Measurements from ENCODE around the gene ELP5. TPM values are rescaled to one million over a fixed set of nuclear protein-coding genes. Genes with fewer than 3 reads are reported as not detected.
A peak's percentile ranks its signal among the peaks of the same experiment; 100 is the strongest.

Gene ELP5
- total and polyA plus RNA-seq, 2 donors from 2014 or later, result 41.9 to 110 TPM

DNA sequence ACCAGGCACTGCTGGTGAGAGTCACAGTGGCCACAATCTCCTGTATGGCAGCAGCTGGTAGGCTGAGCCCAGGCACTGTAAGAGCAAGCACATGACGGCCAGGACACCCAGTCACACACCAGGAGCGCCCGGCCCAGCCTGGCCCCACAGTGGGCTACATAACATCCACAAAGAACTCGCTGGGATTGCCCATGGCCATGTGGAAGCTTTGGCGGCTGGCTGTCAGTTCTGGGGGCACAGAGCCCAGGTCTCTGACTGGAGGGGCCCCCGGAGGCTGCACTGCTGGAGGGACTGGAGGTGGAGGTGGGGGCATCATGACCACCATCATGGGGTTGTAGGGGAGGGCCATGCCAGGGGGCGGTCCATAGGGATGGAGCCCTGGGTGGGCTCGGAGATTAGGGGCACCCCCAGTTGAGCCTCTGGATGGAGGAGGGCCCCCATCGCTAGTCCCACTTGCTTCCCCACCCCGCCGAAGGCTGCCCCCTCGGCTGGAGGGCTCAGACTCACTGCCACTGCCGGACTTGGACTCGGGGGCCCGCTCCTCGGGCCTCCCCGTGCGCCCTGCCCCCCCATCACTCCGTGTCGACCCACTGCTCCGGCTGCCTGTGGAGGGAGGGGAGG lies 26.2 kb upstream of the ELP5 start:
- intact Hi-C loops (cut with DNase I), result no loop called here
- Histone ChIP-seq H3K36me3 (ENCODE audit: control insufficient read depth in 2 of 3, insufficient read depth in 3 of 3, low read length in 3 of 3) (peaks cover 5 to 75% (median 46%) of the 10 kb centered on the region in 3 donors), H3K4me1 (ENCODE audit: control insufficient read depth in 2 of 3, insufficient read depth in 2 of 3, low read depth in 1 of 3, low read length in 3 of 3) (peaks cover 0 to 28% (median 12%) of the 10 kb centered on the region in 3 donors), H3K27me3 (ENCODE audit: control insufficient read depth, insufficient read depth, low read length) (no peaks in the 10 kb centered on the region), H3K9me3 (ENCODE audit: control insufficient read depth in 2 of 3, insufficient read depth in 1 of 3, low read length in 3 of 3) (no peaks in the 10 kb centered on the region), H3K9ac (ENCODE audit: low read length in 3 of 3) (no peak overlapping the region), H3K27ac (ENCODE audit: low read depth in 2 of 2, low read length in 2 of 2) (no peak overlapping the region), H3K4me3 (ENCODE audit: low read length in 3 of 3) (no peak overlapping the region)
- TF ChIP-seq, protein P1, sequence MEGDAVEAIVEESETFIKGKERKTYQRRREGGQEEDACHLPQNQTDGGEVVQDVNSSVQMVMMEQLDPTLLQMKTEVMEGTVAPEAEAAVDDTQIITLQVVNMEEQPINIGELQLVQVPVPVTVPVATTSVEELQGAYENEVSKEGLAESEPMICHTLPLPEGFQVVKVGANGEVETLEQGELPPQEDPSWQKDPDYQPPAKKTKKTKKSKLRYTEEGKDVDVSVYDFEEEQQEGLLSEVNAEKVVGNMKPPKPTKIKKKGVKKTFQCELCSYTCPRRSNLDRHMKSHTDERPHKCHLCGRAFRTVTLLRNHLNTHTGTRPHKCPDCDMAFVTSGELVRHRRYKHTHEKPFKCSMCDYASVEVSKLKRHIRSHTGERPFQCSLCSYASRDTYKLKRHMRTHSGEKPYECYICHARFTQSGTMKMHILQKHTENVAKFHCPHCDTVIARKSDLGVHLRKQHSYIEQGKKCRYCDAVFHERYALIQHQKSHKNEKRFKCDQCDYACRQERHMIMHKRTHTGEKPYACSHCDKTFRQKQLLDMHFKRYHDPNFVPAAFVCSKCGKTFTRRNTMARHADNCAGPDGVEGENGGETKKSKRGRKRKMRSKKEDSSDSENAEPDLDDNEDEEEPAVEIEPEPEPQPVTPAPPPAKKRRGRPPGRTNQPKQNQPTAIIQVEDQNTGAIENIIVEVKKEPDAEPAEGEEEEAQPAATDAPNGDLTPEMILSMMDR (IDR thresholded peaks at IDR 0.05; ENCODE audit: borderline replicate concordance, extremely low read depth, insufficient read depth), result no peak
- FAIRE-seq (no peak), DNase-seq (peak in 2 of 5 donors; percentile 38 to 66)

DNA sequence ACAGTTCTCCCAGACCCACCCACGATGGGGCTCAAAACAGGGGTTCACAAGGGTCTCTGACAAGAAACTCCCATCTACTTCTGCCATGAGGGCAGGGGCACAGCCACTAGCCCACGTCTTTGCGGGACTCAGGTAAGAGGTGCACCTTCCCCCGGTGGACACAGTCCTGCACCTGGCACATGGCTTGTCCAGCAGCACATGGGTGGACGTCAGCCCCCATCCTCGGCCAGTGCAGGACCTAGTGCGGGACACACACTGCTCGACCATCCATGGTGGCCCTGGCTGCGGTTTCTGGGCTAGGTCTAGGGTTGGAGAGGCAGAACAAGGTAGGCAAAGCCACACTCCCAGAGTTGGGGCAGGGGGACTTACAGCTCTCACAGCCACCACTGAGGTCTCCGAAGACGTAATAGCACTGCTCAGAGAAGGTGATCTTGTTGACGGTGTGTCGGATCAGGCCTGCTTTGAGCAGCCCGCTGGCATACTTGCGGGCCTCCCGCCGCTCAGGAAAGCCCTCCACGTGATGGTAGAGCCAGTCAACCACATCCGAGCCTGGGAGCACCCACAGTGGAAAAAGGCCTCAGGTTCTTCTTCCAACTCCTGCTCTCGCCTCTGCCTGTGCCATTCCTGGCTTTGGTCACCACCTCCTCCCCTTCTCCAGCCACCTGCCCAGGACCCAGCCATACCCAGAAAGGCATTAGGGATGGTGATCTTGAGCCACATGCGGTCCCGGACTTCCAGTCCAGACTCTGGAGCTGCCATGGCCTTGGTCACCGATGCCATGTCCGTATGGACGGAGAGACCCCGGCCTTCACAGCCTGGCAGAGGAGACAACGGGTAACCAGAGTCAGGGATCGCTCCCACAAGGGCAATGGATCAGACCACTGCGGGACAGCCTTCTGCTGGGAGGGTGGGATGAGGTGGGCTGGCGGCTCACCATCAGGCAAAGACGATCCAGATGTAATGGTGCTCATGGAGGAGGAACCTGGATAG lies 25.0 kb upstream of the ELP5 start:
- intact Hi-C loops (cut with DNase I), result no loop called here
- FAIRE-seq (no peak), DNase-seq (peak in 2 of 5 donors; percentile 35 to 75)
- TF ChIP-seq, protein P1 (IDR thresholded peaks at IDR 0.05; ENCODE audit: borderline replicate concordance, extremely low read depth, insufficient read depth), result no peak
- Histone ChIP-seq H3K9me3 (ENCODE audit: control insufficient read depth in 2 of 3, insufficient read depth in 1 of 3, low read length in 3 of 3) (no peaks in the 10 kb centered on the region), H3K27ac (ENCODE audit: low read depth in 2 of 2, low read length in 2 of 2) (peak overlapping the region; percentile 18 to 34), H3K27me3 (ENCODE audit: control insufficient read depth, insufficient read depth, low read length) (no peaks in the 10 kb centered on the region), H3K4me3 (ENCODE audit: low read length in 3 of 3) (no peak overlapping the region), H3K9ac (ENCODE audit: low read length in 3 of 3) (no peak overlapping the region), H3K4me1 (ENCODE audit: control insufficient read depth in 2 of 3, insufficient read depth in 2 of 3, low read depth in 1 of 3, low read length in 3 of 3) (peaks cover 0 to 16% (median 2%) of the 10 kb centered on the region in 3 donors), H3K36me3 (ENCODE audit: control insufficient read depth in 2 of 3, insufficient read depth in 3 of 3, low read length in 3 of 3) (peaks cover 5 to 68% (median 40%) of the 10 kb centered on the region in 3 donors)

DNA sequence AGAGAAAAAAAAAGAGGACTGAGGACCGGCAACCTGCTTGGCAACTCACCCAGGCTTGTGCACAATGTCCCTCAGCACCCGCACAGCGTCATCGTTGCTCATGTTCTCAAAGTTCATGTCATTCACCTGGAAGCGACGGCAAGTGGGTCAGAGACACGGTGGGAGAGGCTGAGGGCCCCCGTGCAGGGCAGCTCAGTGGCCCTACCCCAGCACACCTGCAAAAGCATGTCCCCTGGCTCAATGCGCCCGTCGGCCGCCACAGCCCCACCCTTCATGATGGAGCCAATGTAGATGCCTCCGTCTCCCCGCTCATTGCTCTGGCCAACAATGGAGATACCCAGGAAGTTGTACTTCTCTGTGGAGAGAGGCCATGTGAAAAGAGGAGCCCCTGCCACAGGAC lies 23.1 kb upstream of the ELP5 start:
- no peak overlapping the region for H3K4me3 ChIP-seq (ENCODE audit: low read length in 3 of 3)
- intact Hi-C loops (cut with DNase I), result no loop called here
- no peak overlapping the region for H3K9ac ChIP-seq (ENCODE audit: low read length in 3 of 3)
- DNase-seq (no peak), FAIRE-seq (no peak)
- H3K36me3 ChIP-seq (ENCODE audit: control insufficient read depth in 2 of 3, insufficient read depth in 3 of 3, low read length in 3 of 3), result peaks cover 0 to 49% (median 23%) of the 10 kb centered on the region in 3 donors
- TF ChIP-seq, protein P1 (IDR thresholded peaks at IDR 0.05; ENCODE audit: borderline replicate concordance, extremely low read depth, insufficient read depth), result no peak
- no peaks in the 10 kb centered on the region for H3K9me3 ChIP-seq (ENCODE audit: control insufficient read depth in 2 of 3, insufficient read depth in 1 of 3, low read length in 3 of 3)
- no peak overlapping the region for H3K27ac ChIP-seq (ENCODE audit: low read depth in 2 of 2, low read length in 2 of 2)
- peaks cover 0 to 16% (median 6%) of the 10 kb centered on the region in 3 donors for H3K4me1 ChIP-seq (ENCODE audit: control insufficient read depth in 2 of 3, insufficient read depth in 2 of 3, low read depth in 1 of 3, low read length in 3 of 3)
- no peaks in the 10 kb centered on the region for H3K27me3 ChIP-seq (ENCODE audit: control insufficient read depth, insufficient read depth, low read length)
